GM21619 (cell line): ENCODE results near the gene FOXB2.
"Not testable (repeated sequence)": the region's sequence is repeated elsewhere in the genome, so short reads cannot be mapped to it uniquely, and the experiment has no call there.

Experiments
- ATAC-seq: cut with Tn5 transposase; IDR thresholded peaks from one replicate; pipeline ENCODE4 v1.9.1; 2021; ENCODE audit not compliant: unreplicated experiment

Gene FOXB2

GRCh38 chr9:77019236-77019925, at the start of gene FOXB2:
Gene FOXB2 (plus strand): TSS chr9:77019655. CDS start chr9:77019655, 0 bp downstream.
- ATAC-seq: no peak

DNA sequence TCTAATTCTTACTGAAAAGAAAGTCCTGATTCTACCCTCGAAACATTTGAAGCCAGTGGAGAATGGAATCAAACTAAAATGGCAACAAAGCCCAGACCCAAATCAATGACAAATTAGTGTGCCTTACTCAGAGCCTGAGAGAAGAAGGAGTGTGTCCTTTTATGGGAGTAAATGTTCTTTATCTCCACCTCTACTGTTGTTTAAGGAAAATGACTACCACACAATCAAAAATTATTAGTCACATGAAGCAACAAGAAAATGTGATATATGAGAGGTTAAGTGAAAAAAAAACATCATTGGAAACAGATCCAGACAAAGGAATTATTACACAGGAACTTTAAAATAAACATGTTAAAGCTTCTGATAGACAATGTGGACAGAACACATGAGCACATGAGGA, 49.7 kb upstream of the FOXB2 start:
- ATAC-seq: no peak

DNA sequence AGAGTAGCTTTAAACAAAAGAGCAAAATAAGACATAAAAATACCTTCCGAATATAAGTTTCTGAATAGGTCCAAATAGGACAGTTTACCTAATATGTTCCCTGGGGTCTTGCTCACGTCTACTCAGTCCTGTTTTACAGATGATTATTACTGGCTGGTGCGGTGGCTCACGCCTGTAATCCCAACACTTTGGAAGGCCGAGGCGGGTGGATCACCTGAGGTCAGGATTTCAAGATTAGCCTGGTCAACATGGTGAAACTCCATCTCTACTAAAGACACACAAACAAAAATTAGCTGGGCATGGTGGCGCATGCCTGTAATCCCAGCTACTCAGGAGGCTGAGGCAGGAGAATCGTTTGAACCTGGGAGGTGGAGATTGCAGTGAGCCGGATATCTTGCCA, 40.6 kb upstream of the FOXB2 start:
- ATAC-seq: not testable (repeated sequence)

- ATAC-seq: no peak
Observed at GRCh38 chr9:76980566-76980965, 38.9 kb upstream of the FOXB2 start.

GRCh38 chr9:76984486-76984885, 35.0 kb upstream of the FOXB2 start:
- ATAC-seq: no peak

- no peak for ATAC-seq
Observed at GRCh38 chr9:76985581-76985980, 33.9 kb upstream of the FOXB2 start.

DNA sequence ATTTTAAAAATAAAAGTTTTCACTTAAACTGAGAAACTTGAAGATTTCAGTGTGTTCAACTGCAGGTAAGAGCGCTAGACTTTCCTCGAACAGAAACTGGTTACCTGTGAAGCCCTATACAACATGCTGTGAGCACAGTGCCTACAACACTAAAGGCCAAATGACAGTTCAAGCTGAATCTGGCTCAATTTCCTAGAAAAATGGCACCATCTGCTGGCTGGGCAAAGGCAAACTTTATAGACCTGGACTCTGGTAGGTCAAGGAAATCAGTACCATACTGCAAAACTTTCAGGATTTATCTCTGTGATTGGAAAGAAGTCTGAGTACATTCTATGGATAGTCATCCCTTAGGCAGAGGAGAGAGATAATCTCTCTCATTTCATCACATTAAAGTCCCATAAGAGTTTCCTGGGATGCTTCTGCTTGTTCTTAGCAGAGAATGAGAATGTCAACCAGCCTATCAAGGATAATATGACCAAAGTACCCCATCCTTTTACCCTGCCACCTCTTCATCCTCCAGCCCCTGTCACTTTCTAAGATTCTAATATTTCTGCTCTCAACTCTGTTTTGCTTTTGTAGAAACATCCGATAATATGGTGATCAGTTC, 31.8 kb upstream of the FOXB2 start:
- ATAC-seq: peak; percentile 57

DNA sequence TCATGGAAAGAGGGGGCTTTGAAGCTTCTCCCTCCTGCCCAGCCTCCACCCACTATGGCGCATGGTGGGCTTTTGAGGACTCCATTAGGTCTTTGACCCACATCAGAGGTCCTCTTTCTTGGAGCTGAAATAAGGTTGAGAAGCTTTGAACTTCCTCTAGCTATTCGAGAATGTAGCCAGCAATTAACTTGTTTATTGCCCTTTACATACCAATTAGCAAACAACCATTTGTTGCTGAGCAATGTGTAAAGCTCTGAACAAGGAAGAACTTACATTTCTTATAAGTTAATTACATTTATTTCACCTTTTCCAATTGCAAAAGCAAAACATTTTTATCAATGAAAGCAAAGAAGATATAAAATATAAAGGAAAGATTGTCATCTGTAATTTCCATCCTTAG, 30.5 kb upstream of the FOXB2 start:
- no peak for ATAC-seq

DNA sequence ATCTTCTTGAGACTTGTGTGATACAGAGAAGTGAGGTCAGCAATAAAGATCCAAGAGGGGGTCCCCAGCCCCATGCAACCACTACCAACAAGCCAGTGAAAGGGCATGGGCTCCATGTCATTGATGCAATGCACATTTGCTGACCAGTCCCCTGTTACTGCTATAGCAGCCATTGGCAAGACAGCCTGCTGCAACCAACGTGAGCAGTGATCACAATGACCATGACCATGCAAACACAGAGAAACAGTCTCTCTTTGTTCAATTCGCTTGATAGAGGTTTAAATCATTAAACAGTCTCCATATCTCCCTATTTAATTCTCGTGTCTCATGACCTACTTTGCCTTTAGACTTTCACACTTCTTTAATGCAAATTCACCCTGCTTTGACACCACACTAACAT, 30.0 kb upstream of the FOXB2 start:
- no peak for ATAC-seq

DNA sequence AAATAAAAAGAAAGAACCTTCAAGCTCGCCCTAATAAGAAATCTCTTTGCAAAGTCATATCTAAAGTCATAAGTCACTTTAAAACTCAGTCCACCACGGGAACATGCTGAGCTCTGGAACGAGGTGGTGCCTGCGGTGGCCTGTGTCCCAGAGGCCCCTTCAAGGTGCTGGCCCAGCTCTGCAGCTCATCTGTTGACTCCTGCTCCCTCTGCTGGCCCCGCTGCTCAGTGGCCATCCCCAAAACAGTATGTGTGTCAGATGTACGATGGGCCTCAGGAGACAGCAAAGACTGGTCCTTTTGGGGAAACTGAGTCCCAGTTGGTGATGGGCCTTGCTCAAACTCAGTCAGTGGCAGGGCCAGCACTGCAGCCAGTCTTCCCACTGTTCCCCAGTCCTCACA, 22.8 kb upstream of the FOXB2 start:
- no peak for ATAC-seq

DNA sequence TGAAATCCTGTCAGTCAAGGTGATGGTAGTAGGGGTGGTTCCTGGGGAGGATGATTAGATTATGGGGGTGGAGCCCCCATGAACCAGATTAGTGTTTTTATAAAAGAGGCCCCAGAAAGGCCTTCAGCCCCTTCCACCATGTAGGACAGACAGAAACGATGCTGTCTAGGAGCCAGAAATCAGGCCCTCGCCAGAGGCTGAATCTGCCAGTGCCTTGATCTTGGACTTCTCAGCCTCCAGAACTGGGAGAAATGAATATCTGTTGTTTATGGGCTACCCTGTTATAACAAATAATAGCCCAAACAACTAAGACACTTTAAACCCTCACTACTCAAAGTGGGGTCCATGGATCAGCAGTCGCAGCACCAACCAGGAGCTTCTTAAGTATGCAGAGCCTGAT, 20.2 kb upstream of the FOXB2 start:
- no peak for ATAC-seq

- no peak for ATAC-seq
Observed at GRCh38 chr9:77000330-77000729, 19.1 kb upstream of the FOXB2 start.

DNA sequence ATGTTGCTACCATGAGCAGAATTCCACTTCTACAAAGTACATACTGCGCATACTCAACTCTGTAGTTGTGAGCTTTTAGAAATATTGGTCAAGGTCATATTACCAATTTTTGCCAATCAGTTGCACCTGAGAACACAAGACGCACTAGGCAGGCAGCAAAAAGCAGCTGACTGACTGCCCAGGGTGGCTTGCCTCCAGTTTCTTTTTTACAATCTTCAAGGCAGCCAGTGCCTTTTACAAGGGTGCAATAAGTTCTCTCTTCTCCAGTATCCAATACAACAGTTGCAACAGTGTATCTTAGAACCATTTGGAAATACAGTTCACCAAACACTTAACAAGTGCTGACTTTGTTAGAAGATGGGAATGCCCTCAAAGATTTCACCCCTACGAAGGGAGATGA, 16.1 kb upstream of the FOXB2 start:
- ATAC-seq: no peak

DNA sequence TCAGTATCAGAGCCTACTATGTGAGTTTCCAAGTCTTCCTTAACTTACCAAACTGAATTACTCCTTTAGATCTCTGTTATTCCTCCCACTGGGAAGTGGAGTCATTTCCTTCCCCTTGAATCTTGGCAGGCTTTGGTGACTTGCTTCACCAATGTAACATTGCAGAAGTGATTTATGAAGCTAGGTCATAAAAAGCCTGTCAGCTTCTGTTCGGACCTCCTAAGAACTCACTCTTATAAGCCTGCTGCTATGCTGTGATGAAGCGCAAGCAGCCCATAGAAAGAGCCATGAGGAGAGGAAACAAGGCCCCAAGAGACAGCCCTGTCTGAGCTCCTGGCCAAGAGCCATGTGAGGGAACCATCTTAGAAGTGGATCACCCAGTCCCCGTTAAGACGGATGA, 14.2 kb upstream of the FOXB2 start:
- no peak for ATAC-seq

- no peak for ATAC-seq
Observed at GRCh38 chr9:77010527-77010926, 8.9 kb upstream of the FOXB2 start.

DNA sequence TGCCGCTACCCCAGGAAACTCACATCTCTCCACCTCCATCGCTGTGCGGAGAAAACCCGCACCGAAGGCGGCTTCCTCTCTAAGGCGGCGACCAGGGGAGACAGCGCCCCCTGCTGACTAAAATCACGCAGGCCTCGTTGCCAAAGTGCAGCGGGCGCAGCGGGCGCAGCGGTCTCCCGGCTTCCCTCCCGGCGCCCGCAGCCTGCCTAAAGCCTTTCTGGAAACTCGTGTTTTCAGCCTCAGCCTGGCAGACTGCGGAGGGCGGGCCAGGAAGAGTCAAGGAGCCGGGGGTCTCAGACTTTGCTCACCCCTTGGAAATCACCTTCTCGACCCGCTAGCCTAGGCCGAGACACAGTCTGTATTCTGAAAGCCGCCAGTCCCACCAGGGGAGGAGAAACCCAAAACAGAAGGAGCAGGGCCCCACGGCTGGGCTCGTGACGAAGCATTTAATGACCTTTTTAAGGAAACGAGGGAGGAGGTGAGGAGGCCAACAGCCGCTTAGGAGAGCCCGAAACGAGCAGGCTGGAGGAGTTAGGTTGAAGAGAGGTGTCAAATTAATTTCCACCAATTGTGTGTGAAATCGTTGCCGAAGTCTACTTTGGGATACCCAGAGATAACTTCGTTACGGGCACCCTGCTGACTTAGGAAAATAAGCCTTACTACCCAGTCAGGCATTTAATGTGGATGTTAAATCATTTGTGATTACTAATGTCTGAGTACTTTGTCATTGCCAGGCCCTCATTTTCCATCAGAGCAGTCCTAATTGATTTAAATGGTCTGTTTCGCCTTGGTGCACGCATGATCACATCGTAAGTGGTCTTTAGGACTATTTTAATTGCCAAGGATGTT, 7.3 kb upstream of the FOXB2 start:
- peak; percentile 83 for ATAC-seq

- ATAC-seq: no peak
Observed at GRCh38 chr9:77013206-77013931, 6.1 kb upstream of the FOXB2 start.

DNA sequence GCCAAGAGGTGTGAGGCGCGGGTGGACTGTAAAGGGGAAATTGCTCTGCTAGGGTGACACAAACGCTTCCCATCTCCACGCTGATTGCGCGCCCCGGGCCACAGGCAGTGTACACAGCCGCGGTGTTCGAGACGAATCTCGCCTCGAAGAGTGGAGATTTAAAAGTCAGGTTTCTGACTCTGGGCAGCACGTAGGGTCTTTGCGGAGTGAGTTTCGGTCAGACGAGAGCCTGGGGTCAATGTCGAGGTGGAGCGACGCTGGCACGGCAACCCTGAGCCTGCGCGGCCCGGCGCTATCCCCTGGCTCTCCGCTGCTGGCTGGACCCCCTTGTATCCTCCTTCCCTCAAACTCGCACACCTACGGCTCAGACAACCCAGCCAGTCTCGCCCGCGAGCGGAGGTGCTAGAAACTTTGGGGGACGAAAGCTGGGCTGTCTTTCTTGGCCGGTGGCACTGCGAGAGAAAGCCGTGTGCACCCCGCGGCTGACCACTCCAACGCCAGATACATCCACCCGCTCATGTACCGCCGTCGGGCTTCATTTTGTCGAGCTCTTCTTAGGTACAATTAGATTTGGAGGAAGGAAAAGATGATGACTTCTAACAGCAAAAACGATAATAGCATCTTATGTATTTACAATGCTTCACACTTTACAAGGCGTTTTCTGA, 5.4 kb upstream of the FOXB2 start:
- no peak for ATAC-seq

GRCh38 chr9:77014597-77015263, 4.7 kb upstream of the FOXB2 start:
- ATAC-seq: no peak

DNA sequence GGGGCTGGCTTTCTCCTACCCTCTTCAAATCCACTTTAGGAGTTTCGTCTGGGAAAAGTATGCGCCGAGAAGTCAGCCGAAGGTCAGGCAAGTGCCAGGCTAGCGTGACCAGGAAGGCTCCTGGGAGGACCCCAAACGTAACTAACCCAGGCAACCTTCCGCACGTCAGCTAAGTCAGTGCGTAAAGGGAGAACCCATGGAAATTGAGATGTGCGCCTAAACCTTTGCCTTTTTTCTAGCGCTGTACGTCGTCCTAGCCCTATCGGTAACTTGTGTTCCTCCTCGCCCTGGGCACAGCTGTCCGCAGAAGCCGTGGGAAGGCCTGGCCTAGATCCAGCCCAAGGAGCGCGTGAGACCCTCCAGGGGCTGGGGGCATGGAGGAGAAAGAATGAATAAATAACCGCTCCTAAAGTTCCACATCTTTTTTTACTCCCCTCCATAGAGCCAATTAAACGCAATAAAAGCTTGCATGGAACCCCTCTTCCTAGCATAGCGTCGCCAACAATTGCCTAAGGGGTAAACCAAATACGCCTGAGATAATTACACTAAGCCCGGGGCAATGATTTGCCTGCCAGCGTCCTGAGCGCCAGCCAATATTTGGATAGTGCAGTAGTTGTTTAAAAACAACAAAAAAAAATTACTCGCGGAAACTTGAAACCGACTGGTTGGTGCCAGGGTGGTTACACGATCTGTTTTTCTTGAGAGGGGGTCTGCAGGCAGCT, 4.0 kb upstream of the FOXB2 start:
- no peak for ATAC-seq
